HepG2 (cell line): ENCODE measurements around the gene PAGE2B. TPM values are rescaled to one million over a fixed set of nuclear protein-coding genes. Genes with fewer than 3 reads are reported as not detected.
A peak's percentile ranks its signal among the peaks of the same experiment; 100 is the strongest.

Experiments used
- DRAP1 ChIP-seq: IDR thresholded peaks from 2 replicates; pipeline ENCODE4 v1.6.1; 2016; ENCODE audit warnings: missing genetic modification reagents, missing compliant biosample characterization
- HNRNPK ChIP-seq: fragments of 200-400 bp; formaldehyde crosslinking; IDR thresholded peaks from 2 replicates; pipeline ENCODE4 v1.6.1; 2018; ENCODE audit warnings: low read length, low read depth, moderate library complexity, mild to moderate bottlenecking; ENCODE audit not compliant: poor library complexity, severe bottlenecking
- MIER3 ChIP-seq: IDR thresholded peaks from 2 replicates; pipeline ENCODE4 v1.6.1; 2016; ENCODE audit warnings: missing compliant biosample characterization, borderline replicate concordance
- MNT ChIP-seq: fragments of 450-650 bp; IDR thresholded peaks from 2 replicates; pipeline ENCODE4 v1.6.1; 2016
- NKX3-1 ChIP-seq: sonication (generic); formaldehyde crosslinking; IDR thresholded peaks from 2 replicates; pipeline ENCODE4 v1.5.0; 2020; ENCODE audit warnings: missing genetic modification reagents
- NR2F1 ChIP-seq, 2 experiments: fragments of 450-650 bp in 1 of 2; formaldehyde crosslinking in 1 of 2; IDR thresholded peaks; 2 replicates each; pipeline versions ENCODE4 v1.5.0 to v1.6.1; 2016 to 2020; ENCODE audit warnings: mild to moderate bottlenecking in 1 of 2, missing compliant biosample characterization in 1 of 2, missing genetic modification reagents in 1 of 2, moderate library complexity in 1 of 2
- NR2F6 ChIP-seq, 2 experiments: IDR thresholded peaks; 2 replicates each; pipeline ENCODE4 v1.6.1; 2016; ENCODE audit warnings: antibody characterized with exemption in 1 of 2, mild to moderate bottlenecking in 1 of 2
- PPARG ChIP-seq: conservative IDR thresholded peaks from 2 replicates; pipeline ENCODE4 v1.6.1; 2016; ENCODE audit warnings: missing biosample characterization, missing genetic modification reagents
- SOX5 ChIP-seq: IDR thresholded peaks from 2 replicates; pipeline ENCODE4 v1.6.1; 2016; ENCODE audit warnings: borderline replicate concordance
- THAP7 ChIP-seq: sonication (generic); formaldehyde crosslinking; IDR thresholded peaks from 2 replicates; pipeline ENCODE4 v1.8.1; 2023; ENCODE audit warnings: mild to moderate bottlenecking, missing genetic modification reagents
- ZBTB14 ChIP-seq: sonication (generic); formaldehyde crosslinking; IDR thresholded peaks from 2 replicates; pipeline ENCODE4 v1.4.0; 2020; ENCODE audit warnings: missing genetic modification reagents
- ZBTB43 ChIP-seq: sonication (generic); formaldehyde crosslinking; conservative IDR thresholded peaks from 2 replicates; pipeline ENCODE4 v1.4.0; 2020; ENCODE audit warnings: missing genetic modification reagents
- ZNF281 ChIP-seq: sonication (generic); formaldehyde crosslinking; IDR thresholded peaks from 2 replicates; pipeline ENCODE4 v1.4.0; 2020; ENCODE audit warnings: missing genetic modification reagents, borderline replicate concordance
- polyA plus RNA-seq, 8 experiments: library from polyadenylated mRNA; depleted of rRNA in 3 of 8; stranded (reverse) in 7 of 8; unstranded in 1 of 8; fragments of >200 nt; fragmentation: Illumina TruSeq in 4 of 8; extraction: Trizol in 4 of 8; gene quantifications; 2 replicates each; pipeline versions ENCODE4 v1.2.1 to v1.2.3, GENCODE V29; 2011 to 2016; ENCODE audit warnings: low read depth in 4 of 8, missing spikeins in 1 of 8, mixed read lengths in 1 of 8; ENCODE audit not compliant: insufficient read depth in 1 of 8
- total RNA-seq, 5 experiments: library from RNA; depleted of rRNA; stranded (reverse); fragments of >200 nt; fragmentation: Illumina TruSeq; extraction: Trizol; gene quantifications; 2 replicates each; pipeline ENCODE4 v1.2.3, GENCODE V29; 2016; ENCODE audit warnings: low read depth in 1 of 5
- TF ChIP-seq, protein P1 (sequence below): fragments of 450-650 bp; IDR thresholded peaks from 2 replicates; pipeline ENCODE4 v1.6.1; 2017; ENCODE audit warnings: mild to moderate bottlenecking

The PAGE2B gene
- total and polyA plus RNA-seq, 2 of the 13 experiments (the other 11 are each of a cell fraction or from before 2014, with no cell fraction given), result 0.57 TPM; not detected in 1

DNA sequence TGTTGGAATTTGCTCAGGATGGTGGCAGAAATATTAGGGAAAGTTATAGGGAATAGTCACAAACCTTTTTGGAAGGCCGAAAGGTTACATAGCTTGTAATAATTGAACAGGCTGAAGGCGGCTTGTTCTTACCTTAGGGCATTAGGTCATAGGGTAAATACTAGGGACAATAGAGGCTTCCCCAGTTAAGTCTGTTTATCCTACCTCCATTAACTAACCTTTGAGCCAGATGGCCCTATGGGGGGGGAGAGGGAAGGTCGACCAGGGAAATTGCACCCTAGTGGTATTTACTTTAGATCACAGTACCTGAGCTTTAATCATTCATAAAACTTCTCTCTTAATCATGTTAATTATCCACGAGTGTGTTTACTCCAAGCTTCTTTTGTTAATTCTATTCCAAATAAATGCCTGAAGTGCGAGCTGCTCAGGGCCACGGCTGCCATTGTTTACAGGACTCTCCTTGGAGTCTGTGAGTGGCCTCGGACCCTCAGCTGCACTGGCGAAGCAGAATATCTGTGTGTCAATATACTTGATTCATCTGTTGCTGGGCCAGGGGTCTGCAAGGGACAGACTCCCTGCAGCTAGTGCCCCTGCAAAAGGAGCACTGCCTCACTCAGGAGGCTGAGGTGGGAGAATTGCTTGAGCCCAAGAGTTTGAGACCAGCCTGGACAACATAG lies 36.9 kb downstream of the PAGE2B start (continued):
- TF ChIP-seq ZNF281 (CRISPR knock-in tag), result no peak
- no peak for TF ChIP-seq ZBTB14 (CRISPR knock-in tag)
- no peak for TF ChIP-seq MIER3 (CRISPR knock-in tag)
- TF ChIP-seq NR2F1 (CRISPR knock-in tag; IDR thresholded peaks at IDR 0.05), result 0 out of 4 replicates have a peak, but pooled peaks of 1 of the 2 experiments have one; percentile 41
- TF ChIP-seq PPARG (CRISPR knock-in tag), result peak; percentile 79
- peak; percentile 59 for TF ChIP-seq NR2F6 (IDR thresholded peaks at IDR 0.05)
- peak; percentile 49; the same call in 1 of the 2 replicates for TF ChIP-seq NR2F6 (CRISPR knock-in tag; IDR thresholded peaks at IDR 0.05)
- TF ChIP-seq SOX5 (CRISPR knock-in tag), result peak; percentile 91
- TF ChIP-seq THAP7, result no peak
- no peak for TF ChIP-seq MNT
- TF ChIP-seq NKX3-1 (CRISPR knock-in tag), result no peak
- TF ChIP-seq ZBTB43 (CRISPR knock-in tag), result no peak
- no peak for TF ChIP-seq HNRNPK
- no peak for TF ChIP-seq DRAP1 (CRISPR knock-in tag)
- TF ChIP-seq, protein P1, sequence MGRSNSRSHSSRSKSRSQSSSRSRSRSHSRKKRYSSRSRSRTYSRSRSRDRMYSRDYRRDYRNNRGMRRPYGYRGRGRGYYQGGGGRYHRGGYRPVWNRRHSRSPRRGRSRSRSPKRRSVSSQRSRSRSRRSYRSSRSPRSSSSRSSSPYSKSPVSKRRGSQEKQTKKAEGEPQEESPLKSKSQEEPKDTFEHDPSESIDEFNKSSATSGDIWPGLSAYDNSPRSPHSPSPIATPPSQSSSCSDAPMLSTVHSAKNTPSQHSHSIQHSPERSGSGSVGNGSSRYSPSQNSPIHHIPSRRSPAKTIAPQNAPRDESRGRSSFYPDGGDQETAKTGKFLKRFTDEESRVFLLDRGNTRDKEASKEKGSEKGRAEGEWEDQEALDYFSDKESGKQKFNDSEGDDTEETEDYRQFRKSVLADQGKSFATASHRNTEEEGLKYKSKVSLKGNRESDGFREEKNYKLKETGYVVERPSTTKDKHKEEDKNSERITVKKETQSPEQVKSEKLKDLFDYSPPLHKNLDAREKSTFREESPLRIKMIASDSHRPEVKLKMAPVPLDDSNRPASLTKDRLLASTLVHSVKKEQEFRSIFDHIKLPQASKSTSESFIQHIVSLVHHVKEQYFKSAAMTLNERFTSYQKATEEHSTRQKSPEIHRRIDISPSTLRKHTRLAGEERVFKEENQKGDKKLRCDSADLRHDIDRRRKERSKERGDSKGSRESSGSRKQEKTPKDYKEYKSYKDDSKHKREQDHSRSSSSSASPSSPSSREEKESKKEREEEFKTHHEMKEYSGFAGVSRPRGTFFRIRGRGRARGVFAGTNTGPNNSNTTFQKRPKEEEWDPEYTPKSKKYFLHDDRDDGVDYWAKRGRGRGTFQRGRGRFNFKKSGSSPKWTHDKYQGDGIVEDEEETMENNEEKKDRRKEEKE, result no peak
